Fibroblast of villous mesenchyme (primary cell): Measurements from ENCODE around the gene CAMK1D. TPM values are rescaled to one million over a fixed set of nuclear protein-coding genes. Genes with fewer than 3 reads are reported as not detected.
A peak's percentile ranks its signal among the peaks of the same experiment; 100 is the strongest.

ENCODE experiments used
- DNase-seq: peaks from one replicate; pipeline ENCODE4 v3.0.0-alpha.2; 2010; ENCODE audit warnings: low read depth
- H3K4me3 ChIP-seq: 2 replicates; pipeline ENCODE4 v1.5.1; 2011; ENCODE audit warnings: low read depth, mild to moderate bottlenecking, low read length
- total RNA-seq: library from RNA; depleted of rRNA; stranded (reverse); fragments of >200 nt; gene quantifications from 2 replicates; pipeline ENCODE4 v1.2.3, GENCODE V29; 2012
- TF ChIP-seq, protein P1 (sequence below): IDR thresholded peaks from 2 replicates; pipeline ENCODE4 v1.5.1; 2012; ENCODE audit warnings: low read depth, mild to moderate bottlenecking, low read length; ENCODE audit not compliant: insufficient read depth

Gene CAMK1D
- total RNA-seq, 1 donor: 1.3 TPM

DNA sequence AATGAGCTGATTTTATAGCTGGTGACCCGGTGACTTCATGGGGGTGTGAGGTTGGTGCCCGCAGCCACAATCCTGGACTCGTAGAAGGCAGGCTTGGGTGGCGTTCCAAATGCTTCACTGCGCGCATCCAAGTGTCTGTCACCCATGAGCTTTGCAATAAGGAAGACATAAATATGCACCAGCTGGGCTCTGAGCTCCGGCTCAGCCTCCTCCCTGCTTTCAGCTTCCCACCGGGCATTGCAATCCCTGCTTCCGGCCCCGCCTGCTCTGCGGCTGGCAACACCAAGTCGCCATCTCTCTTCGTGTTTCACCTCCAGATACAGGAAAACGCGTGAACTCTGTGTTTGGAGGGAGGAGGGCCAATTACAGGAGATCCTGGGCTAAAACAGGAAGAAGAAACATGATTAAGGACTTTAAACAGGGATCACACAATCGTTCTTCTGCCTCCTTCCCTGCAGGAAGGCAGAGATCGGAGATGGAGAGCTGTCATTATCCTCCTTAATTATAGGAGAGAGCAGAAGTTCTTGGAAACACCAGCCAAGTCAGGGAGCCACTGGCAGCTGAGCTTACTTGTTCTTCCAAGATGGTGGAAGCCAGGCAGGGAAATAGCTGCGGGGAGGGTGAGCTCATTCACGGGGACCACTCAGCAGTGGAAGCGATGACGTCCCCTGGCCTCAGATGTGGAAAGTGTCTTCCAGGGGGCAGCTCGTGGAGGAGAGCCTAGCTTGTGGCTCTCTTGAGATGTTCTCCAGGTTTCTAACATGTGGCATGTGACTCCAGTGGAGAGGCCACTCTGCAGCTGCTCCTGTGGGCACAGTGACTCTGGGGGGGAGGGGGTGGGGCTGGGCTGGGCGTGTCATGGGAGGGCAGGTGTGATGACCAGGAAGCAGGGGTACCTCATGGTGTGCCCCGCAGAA is 134.9 kb downstream of the CAMK1D start:
- DNase-seq: peak; percentile 12
- TF ChIP-seq, protein P1, sequence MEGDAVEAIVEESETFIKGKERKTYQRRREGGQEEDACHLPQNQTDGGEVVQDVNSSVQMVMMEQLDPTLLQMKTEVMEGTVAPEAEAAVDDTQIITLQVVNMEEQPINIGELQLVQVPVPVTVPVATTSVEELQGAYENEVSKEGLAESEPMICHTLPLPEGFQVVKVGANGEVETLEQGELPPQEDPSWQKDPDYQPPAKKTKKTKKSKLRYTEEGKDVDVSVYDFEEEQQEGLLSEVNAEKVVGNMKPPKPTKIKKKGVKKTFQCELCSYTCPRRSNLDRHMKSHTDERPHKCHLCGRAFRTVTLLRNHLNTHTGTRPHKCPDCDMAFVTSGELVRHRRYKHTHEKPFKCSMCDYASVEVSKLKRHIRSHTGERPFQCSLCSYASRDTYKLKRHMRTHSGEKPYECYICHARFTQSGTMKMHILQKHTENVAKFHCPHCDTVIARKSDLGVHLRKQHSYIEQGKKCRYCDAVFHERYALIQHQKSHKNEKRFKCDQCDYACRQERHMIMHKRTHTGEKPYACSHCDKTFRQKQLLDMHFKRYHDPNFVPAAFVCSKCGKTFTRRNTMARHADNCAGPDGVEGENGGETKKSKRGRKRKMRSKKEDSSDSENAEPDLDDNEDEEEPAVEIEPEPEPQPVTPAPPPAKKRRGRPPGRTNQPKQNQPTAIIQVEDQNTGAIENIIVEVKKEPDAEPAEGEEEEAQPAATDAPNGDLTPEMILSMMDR: no peak

DNA sequence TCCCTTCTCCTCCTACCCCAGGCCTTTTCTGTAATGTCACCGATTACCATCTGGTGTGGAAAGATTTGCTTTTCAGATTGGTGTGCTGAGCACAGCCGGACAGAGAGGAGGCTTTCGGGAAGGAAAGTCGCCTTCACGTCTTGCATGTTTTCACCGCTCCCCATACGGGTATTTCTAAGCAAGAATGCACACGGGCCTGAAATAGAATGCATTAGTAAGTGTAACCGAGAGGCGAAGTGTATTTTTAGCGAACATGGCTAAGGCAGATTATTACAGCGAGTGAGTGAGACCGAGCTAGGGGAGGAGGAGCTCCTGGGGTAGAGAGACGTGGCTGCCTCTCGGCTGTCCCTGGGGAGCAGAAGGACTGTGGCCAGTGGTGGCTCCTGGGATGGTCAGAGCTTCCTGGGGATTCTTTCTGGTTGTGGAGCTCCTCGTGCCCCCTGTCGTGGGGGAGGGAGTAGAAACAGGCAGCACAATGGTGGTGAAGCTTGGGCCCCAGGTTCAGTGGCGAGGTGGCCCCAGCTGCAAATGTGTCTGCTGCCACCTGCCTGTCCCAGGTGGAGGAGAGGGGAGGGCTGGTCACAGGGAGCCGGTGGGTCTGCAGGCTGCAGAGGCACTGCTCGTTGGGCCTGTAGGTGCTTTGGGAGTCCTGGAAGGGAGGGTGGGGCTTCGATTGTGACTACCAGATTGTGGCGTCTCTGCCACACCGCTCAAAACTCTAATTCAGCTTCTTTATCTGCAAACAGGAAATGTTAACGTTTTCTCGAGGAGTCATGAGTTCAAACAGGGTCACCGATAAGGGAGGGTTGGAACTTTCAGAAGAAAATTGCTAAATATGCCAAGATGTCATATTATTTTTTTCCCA is 135.8 kb downstream of the CAMK1D start:
- peak; percentile 4 for DNase-seq
- TF ChIP-seq, protein P1: no peak
- no peak overlapping the region for H3K4me3 ChIP-seq

More for the DNA sequence above, 134.9 kb downstream of the CAMK1D start:
- no peak overlapping the region for H3K4me3 ChIP-seq

DNA sequence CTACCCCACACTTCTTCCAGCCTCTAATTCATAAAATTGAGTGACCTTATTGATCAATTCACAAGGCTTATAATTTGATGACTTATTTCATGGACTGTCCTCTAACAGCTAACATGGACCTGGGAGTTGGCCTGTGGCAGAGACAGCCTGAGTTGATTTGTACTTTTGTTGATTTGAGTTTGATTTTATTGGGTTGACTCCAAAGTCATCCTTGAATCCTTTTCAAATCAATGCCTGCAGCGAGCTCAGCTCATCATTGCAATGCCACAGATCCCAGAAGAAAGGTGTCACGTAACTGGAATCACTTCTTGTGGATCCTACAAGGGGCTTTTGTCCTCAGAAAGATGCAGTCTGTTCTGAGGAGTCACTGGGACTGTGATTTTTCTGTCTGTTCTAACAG is 138.0 kb downstream of the CAMK1D start:
- TF ChIP-seq, protein P1: no peak
- no peak for DNase-seq
- H3K4me3 ChIP-seq: no peak overlapping the region

DNA sequence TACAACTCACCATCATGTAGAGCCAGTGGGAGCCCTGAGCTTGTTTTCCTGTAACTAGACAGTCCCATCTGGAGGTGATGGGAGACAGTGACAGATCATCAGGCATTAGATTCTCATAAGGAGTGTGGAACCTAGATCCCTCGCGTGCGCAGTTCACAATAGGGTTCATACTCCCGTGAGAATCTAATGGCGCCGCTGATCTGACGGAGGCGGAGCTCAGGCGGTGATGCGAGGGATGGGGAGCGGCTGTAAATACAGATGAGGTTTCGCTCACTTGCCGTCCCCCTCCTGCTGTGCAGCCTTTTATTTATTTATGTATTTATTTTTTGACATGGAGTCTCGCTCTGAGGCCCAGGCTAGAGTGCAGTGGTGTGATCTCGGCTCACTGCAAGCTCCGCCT is 139.3 kb downstream of the CAMK1D start:
- no peak for DNase-seq
- H3K4me3 ChIP-seq: no peak overlapping the region
- TF ChIP-seq, protein P1: no peak

DNA sequence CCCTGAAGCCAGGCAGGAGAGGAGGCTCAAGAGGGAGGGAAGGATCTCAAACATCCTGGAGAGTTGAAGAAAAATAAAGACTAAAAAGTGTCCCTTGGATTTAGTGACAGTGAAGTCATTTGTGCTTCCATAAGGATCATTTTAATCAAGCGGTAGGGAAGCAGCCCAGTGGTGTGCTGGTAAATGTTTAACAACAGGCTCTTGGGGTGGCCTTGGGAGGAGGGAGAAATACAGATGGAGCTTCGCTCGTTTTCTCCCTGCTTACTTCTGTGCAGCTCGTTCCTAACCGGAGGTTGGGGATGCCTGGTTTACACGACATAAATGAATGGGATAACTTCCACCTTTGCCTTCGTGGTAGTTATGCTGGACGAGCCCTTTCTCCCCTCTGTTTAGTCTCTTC is 140.0 kb downstream of the CAMK1D start:
- no peak for DNase-seq
- TF ChIP-seq, protein P1: no peak
- no peak overlapping the region for H3K4me3 ChIP-seq

DNA sequence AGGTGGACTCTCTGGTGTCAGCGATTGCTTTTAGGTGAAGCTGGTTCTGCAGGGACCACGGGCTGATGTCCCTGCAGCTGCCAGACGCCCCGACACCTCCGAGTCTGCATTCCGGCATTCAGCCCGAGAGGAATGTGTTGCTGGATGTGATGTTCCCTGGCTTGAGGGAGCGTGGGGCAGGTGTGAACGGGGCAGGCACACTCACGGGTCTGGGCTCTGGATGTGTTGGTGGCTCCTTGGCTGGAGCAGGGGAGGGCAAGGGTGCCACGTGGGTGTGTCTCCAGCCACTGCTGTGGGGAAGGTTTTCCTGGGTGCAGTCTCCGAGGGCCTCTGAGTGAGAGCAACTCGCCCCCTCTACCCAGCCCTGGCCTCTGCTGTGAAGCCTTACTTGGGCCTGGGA is 140.5 kb downstream of the CAMK1D start:
- TF ChIP-seq, protein P1: no peak
- DNase-seq: no peak
- no peak overlapping the region for H3K4me3 ChIP-seq
